Smooth muscle cell of the umbilical artery (primary cell): ENCODE measurements around the gene SCYGR5. TPM values are rescaled to one million over a fixed set of nuclear protein-coding genes. Genes with fewer than 3 reads are reported as not detected.

Experiments
- total RNA-seq: library from RNA; depleted of rRNA; stranded (reverse); fragments of >200 nt; gene quantifications from 2 replicates; pipeline ENCODE4 v1.2.3, GENCODE V29; 2014

Gene SCYGR5, protein sequence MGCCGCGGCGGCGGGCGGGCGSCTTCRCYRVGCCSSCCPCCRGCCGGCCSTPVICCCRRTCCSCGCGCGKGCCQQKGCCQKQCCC
- total RNA-seq = not detected in 2 replicates

DNA sequence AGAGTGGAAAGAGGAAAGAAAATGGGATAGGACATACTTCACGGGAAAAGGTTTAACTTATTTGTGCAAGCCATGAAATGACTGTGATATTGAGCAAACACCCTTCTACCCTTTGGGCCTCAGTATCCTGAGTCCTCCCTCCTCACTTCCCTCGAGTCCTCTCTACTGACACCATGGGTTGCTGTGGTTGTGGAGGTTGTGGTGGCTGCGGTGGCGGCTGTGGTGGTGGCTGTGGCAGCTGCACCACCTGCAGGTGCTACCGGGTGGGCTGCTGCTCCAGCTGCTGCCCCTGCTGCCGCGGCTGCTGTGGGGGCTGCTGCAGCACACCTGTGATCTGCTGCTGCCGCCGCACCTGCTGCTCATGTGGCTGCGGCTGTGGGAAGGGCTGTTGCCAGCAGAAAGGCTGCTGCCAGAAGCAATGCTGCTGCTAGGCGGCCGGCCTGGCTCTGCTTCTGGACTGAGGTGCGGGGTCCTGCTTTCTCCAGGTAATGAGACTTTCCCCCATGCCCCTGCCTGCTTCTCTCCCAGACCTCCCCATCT, at the start of gene SCYGR5:
Gene SCYGR5 (plus strand): TSS at position 174 of the 540 bp plus-strand sequence. CDS start 0 bp downstream, at position 174.

DNA sequence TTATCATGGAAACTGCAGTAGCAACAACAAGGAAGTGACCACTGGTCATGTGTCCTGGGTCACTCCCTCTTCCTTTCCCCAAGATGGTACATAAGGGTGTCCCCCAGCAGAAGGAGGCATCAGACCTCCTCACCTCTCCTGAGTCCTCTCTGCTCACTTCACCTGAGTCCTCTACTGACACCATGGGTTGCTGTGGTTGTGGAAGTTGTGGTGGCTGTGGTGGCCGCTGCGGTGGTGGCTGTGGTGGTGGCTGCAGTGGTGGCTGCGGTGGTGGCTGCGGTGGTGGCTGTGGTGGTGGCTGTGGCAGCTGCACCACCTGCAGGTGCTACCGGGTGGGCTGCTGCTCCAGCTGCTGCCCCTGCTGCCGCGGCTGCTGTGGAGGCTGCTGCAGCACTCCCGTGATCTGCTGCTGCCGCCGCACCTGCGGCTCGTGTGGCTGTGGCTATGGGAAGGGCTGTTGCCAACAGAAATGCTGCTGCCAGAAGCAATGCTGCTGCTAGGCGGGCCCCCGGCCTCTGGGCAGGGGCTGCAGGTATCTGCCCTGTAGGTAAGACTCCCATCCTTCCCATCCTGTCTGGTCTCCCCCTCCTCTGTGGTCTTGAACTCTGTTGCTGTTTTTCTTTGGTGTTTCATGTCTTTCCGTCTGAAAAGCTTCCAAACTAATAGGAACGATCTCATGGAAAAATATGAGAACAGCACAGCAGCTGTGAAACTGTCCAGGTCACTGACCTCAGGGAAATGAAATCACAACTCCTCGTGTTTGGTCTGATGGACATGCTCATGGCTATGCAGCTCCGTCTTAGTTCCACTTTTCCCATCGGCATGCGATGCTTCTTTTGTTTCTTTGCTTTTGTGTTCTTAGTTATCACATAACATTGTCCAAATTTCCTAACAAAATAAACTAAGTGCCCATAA, 49.0 kb upstream of the SCYGR5 start, which contains the start of gene SCYGR4:
Gene SCYGR4 (plus strand): TSS at position 183 of the 915 bp plus-strand sequence. CDS start 0 bp downstream, at position 183.

Other genes with a start within 250 kb of the SCYGR5 start
- gene AGFG1, start 194.6 kb upstream of the SCYGR5 start, total RNA-seq = 33.9 and 55.3 TPM in 2 replicates
- gene SCYGR2, start 67.9 kb upstream of the SCYGR5 start, total RNA-seq = not detected in 2 replicates
- gene SCYGR3, start 52.0 kb upstream of the SCYGR5 start, total RNA-seq = not detected in 2 replicates
- not detected in 2 replicates for gene SCYGR4, start 49.3 kb upstream of the SCYGR5 start, total RNA-seq
- 0.18 and 2.4 TPM in 2 replicates for gene SLC19A3, start 51.2 kb downstream of the SCYGR5 start, total RNA-seq
- gene SCYGR6, start 58.0 kb downstream of the SCYGR5 start, total RNA-seq = not detected in 2 replicates
- not detected in 2 replicates for gene SCYGR7, start 61.5 kb downstream of the SCYGR5 start, total RNA-seq
- not detected in 2 replicates for gene SCYGR8, start 79.1 kb downstream of the SCYGR5 start, total RNA-seq
- gene CCL20, start 147.0 kb downstream of the SCYGR5 start, total RNA-seq = 0.92 and 3.0 TPM in 2 replicates
- 0.59 and 2.4 TPM in 2 replicates for gene DAW1, start 204.8 kb downstream of the SCYGR5 start, total RNA-seq